HG02852 (cell line): Measurements from ENCODE around the gene KCNQ1.

Experiments
- ATAC-seq: cut with Tn5 transposase; IDR thresholded peaks from one replicate; pipeline ENCODE4 v1.9.1; 2021; ENCODE audit warnings: mild to moderate bottlenecking, moderate library complexity; ENCODE audit not compliant: unreplicated experiment

Gene KCNQ1

DNA sequence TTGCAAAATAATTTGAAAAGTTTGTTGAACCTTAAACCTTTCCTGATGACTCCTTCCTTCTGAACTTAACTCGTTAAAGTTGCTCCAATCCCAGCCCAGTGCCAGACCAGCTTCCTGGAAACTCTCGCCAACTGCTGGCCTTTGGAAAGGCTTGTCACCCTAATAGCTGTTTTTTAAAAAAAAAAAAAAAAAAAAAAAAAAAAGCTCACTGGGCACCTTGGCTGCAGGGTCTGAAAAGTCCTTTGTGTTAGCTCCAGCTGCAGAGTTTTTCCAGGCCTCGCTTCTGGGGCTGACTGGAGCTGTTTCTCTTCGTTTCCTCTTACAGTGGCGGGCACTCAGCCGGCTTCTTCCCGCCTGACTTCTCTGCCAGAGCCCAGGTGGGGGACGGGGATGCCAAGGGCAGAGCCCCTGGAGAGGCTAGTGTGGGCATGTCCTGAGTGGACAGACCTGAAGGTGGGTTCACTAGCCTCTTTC is 229.9 kb downstream of the KCNQ1 start:
- no peak for ATAC-seq

DNA sequence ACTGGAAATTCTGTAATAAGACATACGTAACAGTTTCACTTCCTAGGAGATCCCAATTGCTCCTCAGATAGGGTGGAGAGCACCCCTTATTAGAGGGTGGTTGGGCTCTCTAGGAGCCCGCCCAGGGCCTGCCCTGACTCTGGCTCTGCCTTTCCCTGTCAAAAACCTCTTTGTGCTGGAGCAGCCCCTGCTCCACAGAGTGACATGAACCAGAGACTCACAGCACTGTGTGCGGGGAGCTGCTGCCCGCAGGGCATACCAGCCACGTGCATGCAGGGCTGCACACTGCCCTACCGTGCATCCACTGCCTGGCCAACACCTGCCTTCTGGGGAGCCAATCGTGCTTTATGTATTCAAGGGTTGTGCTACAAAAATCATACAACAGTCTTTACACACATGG is 230.7 kb downstream of the KCNQ1 start:
- ATAC-seq, result no peak

GRCh38 chr11:2677127-2677526 is 232.3 kb downstream of the KCNQ1 start:
- no peak for ATAC-seq

- ATAC-seq, result no peak
Measured at GRCh38 chr11:2678396-2678795, 233.6 kb downstream of the KCNQ1 start.

DNA sequence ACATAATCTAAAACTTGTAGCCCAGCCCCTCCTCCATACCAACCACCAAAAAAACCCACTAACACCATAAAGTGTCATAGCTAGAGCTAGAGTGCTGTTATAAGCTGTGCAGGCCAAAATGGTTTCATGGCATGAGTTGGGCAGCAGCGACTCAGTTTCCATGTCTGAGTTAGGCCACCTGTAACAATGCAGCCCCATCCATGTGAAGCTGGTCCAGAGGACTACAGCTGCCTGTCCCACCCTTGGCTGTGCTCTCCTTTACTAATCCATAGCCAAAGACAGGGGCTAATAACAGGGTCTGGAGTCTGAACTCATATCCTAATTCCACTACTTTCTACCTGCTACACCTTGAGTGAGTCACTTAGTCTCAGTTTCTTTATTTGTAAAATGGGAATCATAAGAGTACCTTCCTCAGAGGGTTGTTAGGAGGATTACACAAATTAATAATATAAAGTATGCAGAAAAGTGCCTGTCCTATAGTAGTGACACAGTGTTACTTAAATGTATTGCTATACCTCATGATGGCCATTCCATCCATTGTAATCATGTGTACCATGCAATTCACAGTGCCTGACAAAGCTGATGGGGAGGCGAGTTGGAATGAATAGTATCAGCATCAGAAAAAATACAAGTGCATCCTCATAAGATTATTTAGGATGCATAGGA is 234.3 kb downstream of the KCNQ1 start:
- ATAC-seq, result no peak

- ATAC-seq, result no peak
Measured at GRCh38 chr11:2681408-2682145, 236.8 kb downstream of the KCNQ1 start.

DNA sequence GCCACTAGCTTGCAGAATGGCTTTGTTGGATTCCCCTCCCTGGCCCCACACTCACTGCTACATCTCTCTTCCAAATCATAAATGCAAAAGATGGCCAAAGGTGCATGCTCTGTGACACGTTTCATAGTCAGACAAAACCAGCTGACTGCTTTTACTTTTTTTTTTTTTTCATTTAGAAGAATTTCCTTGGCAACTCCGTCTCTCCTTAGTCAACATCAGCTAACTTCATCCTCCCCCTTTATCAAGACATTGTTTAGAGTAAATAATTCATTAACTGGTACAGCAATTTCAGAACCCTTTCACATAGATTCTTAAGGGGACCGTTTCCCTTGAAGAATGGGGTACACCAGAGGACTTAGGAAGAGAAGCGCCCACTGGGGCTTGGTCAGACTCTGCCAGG is 239.0 kb downstream of the KCNQ1 start:
- no peak for ATAC-seq

DNA sequence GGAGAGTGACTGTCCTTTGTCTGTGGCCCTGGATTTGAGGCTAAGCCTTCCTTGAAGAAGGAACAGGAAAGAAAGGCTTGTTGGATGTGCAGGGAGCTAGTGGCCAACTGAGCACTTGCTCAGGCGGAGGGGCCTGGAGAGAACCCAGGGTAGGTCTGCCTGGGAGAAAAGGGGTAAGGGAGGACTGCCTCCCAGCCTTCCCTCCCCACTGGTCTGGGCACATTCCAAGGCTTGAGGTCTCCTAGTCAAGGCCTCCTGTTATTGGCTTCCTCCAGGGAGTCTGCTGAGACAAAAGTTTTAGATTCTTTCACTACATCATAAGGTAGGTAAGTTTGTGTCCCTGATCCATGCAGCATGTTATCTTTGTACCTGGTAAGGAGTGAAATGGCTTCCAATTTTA is 239.8 kb downstream of the KCNQ1 start:
- no peak for ATAC-seq

DNA sequence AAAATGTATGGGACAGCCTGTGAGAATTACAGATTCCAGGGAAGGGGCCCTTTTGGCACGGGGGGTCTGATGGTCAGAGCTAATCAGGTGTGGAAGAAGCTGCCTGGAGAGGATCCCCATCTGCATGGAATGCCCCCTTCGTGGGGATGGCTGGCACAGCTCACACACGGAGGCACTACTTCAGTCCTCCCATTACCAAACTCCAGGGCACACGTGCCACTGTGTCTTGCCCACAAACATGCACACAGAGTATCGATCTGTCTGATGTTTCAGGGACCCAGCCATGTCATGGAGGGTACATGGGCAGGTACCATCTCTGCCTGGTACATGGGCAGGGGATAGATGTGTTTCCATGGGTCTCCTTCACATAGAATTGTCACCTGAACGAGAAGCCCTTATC is 240.2 kb downstream of the KCNQ1 start:
- ATAC-seq, result no peak

GRCh38 chr11:2685566-2686359 is 241.0 kb downstream of the KCNQ1 start:
- no peak for ATAC-seq

- ATAC-seq, result no peak
Measured at GRCh38 chr11:2686360-2687222, 241.8 kb downstream of the KCNQ1 start.

- ATAC-seq, result no peak
Measured at GRCh38 chr11:2687223-2687530, 242.4 kb downstream of the KCNQ1 start.

DNA sequence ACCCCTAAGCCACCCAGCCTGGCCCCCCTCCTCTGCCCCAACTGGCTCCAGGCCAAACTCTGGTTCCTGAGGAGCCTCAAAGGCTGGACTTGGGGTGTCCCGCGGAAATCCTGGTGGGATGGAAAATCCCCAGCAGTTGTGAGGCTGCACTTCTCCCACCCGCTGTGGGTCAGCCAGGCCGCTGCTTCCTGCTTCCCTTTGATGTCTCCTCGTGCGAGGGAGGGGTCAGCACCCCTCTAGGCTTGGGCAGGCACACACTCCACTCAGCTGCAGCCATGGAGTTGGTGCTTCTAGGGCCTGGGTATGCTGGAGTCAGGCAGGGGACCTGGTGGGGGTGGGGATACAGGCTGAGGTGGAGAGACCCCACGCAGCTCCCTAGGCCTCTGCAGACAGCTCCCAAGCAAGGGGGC is 243.0 kb downstream of the KCNQ1 start:
- ATAC-seq, result no peak

DNA sequence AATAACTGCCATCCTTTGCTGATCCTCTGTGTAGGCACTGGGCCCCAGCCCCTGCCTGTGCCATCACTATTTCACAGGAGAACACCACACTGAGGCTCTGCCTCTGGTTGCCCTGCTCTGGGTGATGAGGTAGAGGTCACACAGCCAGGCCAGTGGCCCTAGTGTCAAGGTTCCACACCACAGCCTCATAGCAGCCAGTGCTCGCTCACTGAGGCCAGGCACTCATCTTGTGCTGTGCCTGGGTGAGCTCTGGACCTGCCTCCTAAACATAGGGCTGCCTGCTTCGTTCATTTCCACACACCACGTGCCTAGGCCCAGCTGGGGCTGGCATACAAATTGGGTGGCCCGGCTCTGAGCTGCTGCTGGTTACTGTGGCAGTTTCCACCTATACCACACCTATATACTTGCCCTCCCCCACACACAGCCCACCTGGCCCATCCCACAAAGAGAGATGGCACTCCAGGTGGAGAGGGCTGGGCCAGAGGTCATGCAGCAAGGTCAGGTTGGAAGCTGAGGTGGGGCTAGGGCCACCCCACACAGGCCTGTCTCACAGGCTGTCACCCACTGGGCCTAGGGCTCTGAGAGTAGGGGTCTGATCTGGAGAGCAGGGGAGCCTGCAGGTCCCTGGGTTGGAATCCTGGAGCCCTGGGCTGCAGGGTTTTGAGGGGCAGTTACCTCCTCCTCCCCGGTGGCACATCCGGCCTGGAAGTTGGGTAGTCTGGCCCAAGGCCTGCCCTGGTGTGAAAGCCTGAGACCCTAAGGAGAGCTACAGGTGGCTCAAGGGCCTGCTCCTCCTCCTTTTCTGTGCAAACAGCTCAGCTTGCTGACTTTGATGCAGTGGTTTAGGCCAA is 243.8 kb downstream of the KCNQ1 start:
- no peak for ATAC-seq

DNA sequence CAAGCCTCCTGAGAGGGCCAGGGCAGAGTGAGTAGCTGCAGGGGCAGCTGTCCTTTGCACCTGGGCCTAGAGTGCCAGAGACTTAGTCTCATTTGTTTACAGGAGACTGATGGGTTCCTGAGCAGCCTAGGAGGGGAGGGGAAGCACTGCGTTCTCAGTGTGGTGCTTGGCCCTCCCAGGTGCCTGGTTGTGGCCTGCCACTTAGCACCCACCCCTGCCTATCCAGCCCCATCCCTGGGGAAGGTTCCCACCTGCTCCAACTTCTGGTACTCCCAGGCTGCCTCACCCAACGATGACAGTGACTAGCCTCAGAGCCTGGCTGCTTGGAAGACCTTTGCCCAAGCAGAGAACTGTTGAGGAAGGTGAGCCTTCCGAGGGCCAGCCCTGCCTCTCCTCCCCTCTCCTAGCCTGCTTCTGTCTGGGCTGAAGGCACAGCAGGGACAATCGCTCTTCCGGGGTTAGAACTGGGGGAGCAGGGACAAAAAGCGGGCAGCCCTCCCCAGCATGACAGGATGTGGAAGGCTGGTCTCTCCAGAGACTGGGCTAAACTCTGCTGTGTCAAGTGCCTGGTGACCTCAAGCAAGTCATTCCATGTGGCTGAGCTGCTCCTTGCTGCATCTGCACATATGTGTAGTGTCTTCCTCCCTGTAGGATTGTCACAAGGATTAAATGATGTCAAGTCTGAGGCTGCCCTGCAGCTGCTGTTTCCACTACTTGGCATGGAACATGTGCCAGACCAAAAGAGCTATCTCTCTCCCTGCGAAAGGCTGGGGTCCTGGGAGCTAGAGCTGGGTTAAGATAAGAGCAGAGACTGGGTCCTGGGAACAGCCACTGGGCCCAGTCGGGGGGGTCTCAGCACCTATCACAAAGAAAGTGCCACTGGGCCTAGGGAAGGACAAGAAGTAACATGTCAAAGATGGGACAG is 245.1 kb downstream of the KCNQ1 start:
- no peak for ATAC-seq

GRCh38 chr11:2690596-2691354 is 246.0 kb downstream of the KCNQ1 start:
- no peak for ATAC-seq

DNA sequence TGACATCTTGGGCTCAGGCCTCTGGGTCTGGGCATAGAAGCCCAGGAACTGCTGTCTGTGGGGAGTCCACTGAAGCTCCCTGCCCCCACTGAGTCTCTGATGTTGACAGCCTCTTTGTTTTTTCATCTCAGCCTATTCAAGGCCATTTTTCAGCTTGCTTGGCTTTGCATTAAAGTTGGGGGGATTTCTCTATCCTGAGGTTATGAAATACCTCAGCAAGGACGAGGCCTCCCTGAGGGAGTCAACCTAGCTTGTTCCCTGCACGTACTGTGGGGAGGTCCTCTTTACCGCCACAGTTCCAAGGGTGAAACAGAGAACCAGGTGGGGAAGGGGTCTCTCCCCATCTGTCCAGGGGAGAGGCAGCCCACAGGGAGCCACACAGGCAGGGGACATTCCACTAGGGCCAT is 246.6 kb downstream of the KCNQ1 start:
- no peak for ATAC-seq
